HG03342 (cell line): ENCODE data around the gene TNNI3K.

Source experiments
- ATAC-seq: cut with Tn5 transposase; IDR thresholded peaks from one replicate; pipeline ENCODE4 v1.9.1; 2021; ENCODE audit warnings: mild to moderate bottlenecking, moderate library complexity; ENCODE audit not compliant: unreplicated experiment

The TNNI3K gene

GRCh38 chr1:74531796-74532195 lies 296.6 kb downstream of the TNNI3K start:
- no peak for ATAC-seq

- no peak for ATAC-seq
These were observed 299.1 kb downstream of the TNNI3K start for GRCh38 chr1:74534241-74534640.

GRCh38 chr1:74545821-74546220 lies 310.6 kb downstream of the TNNI3K start:
- no peak for ATAC-seq

- ATAC-seq: no peak
These were observed 314.0 kb downstream of the TNNI3K start for GRCh38 chr1:74548961-74549750.

GRCh38 chr1:74549932-74550331 lies 314.7 kb downstream of the TNNI3K start:
- ATAC-seq: no peak

GRCh38 chr1:74570797-74571492 lies 335.8 kb downstream of the TNNI3K start:
- ATAC-seq: no peak

- no peak for ATAC-seq
These were observed 336.3 kb downstream of the TNNI3K start for GRCh38 chr1:74571493-74571800.

- ATAC-seq: no peak
These were observed 336.7 kb downstream of the TNNI3K start for GRCh38 chr1:74571891-74572290.

GRCh38 chr1:74578101-74578500 lies 342.9 kb downstream of the TNNI3K start:
- ATAC-seq: no peak

- peak; percentile 100 for ATAC-seq
These were observed 344.2 kb downstream of the TNNI3K start for GRCh38 chr1:74579425-74579824.

DNA sequence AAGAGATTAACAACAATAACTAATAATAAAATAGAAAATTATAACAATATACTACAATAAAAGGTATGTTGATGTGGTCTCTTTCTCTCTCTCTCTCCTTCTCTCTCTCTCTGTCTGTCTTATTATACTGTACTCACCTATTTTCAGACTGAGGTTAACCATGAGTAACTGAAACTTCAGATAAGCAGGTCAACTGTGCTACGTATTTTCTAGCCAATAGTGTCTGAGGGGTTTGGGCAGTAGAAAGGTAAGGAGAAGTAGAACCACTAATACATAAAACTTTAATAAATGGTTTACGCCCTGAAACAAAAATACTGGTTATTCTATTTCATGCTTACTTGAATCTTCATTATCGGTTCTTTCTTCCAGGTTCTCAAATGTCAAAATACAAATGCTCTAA lies 348.2 kb downstream of the TNNI3K start:
- no peak for ATAC-seq

DNA sequence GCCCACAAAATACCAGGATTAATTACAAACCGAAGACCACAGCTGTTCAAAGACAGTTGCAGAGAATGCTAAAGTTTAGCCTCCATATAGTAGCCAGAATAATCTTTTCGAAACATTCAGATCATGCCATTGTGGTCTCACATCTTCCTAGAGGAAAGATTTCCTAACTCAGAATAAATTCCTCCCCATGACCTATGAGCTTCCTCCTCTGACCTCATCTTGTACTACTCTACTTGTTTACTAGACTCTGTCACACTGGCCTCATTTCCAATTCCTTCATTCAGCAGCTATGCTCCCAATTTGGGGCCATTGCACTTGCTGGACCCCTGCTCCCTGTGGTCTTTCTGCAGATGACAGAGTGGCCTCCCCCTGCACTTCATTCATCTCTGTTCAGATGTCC lies 349.0 kb downstream of the TNNI3K start:
- no peak for ATAC-seq

GRCh38 chr1:74586253-74586897 lies 351.2 kb downstream of the TNNI3K start:
- no peak for ATAC-seq

- ATAC-seq: no peak
These were observed 352.7 kb downstream of the TNNI3K start for GRCh38 chr1:74587888-74588287.

DNA sequence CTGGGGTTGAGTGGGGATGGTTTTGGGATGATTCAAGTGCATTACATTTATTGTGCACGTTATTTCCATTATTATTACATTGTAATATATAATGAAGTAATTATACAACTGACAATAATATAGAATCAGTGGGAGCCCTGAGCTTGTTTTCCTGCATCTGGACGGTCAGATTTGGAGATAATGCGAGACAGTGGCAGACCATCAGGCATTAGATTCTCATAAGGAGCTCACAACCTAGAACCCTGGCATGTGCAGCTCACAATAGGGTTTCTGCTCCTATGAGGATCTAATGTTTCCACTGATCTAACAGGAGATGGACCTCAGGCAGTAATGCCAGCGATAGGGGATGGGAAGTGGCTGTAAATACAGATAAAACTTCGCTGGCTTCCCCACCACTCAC lies 355.1 kb downstream of the TNNI3K start:
- no peak for ATAC-seq

DNA sequence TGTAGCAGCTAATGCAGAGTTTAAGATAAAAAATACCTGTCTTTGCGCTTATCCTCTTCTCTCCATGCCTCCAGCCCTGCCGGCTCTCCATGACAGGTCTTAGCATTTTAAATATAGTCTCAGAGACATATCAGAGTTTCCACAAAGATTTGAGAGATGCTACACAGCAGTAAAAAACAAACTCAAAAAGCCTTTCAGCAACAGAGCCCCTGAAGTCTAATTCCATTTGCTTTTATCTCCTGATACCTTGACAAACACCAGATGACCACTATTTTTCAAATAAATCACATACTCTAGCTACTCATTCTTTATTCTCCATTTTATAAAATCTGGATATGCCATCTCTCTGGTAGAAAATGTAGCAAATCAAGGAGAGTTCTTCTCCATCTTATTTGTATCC lies 356.8 kb downstream of the TNNI3K start:
- no peak for ATAC-seq

GRCh38 chr1:74592580-74593355 lies 357.6 kb downstream of the TNNI3K start:
- no peak for ATAC-seq
